CD8-positive, alpha-beta memory T cell (primary cell): Measurements from ENCODE around the gene WDR48. TPM values are rescaled to one million over a fixed set of nuclear protein-coding genes. Genes with fewer than 3 reads are reported as not detected.
A peak's percentile ranks its signal among the peaks of the same experiment; 100 is the strongest.

Source experiments
- CTCF ChIA-PET: fragments of 350-600 bp; sonication (Branson Sonifier 250); formaldehyde crosslinking; loops from one replicate; lab custom pipeline; 2021; ENCODE audit warnings: antibody characterized with exemption; lab: Charles Lee
- POLR2A ChIA-PET: fragments of 350-600 bp; sonication (Branson Sonifier 250); formaldehyde crosslinking; loops from one replicate; lab custom pipeline; 2021; ENCODE audit warnings: antibody characterized with exemption; lab: Charles Lee
- DNase-seq, 5 donors: peaks; one replicate each; pipeline versions ENCODE4 v3.0.0 to v3.0.0-alpha.2; 2020 to 2022; ENCODE audit warnings: mixed read lengths in 1 of 5
- H3K27ac ChIP-seq: one replicate; pipeline ENCODE4 v1.7.0; 2013; ENCODE audit warnings: low read depth, mild to moderate bottlenecking, low read length, moderate library complexity
- H3K27me3 ChIP-seq: 2 replicates; pipeline ENCODE4 v1.7.0; 2013; ENCODE audit warnings: low read length, mild to moderate bottlenecking; ENCODE audit not compliant: insufficient read depth, poor library complexity, severe bottlenecking
- H3K36me3 ChIP-seq: 2 replicates; pipeline ENCODE4 v1.7.0; 2013; ENCODE audit warnings: mild to moderate bottlenecking, low read length, moderate library complexity; ENCODE audit not compliant: insufficient read depth
- H3K4me1 ChIP-seq: 2 replicates; pipeline ENCODE4 v1.7.0; 2013; ENCODE audit warnings: mild to moderate bottlenecking, low read length, moderate library complexity; ENCODE audit not compliant: insufficient read depth
- H3K4me3 ChIP-seq: 2 replicates; pipeline ENCODE4 v1.7.0; 2013; ENCODE audit warnings: mild to moderate bottlenecking, low read length
- H3K9me3 ChIP-seq: 2 replicates; pipeline ENCODE4 v1.7.0; 2013; ENCODE audit warnings: mild to moderate bottlenecking, low read length
- H3K27ac Mint-ChIP-seq, 8 donors: one replicate each; pipeline ENCODE4 v1.8.0; 2020 to 2021; ENCODE audit warnings: mixed read lengths in 8 of 8, mild to moderate bottlenecking in 6 of 8, inconsistent platforms in 3 of 8, moderate library complexity in 3 of 8
- H3K27me3 Mint-ChIP-seq, 2 donors: one replicate each; pipeline ENCODE4 v1.8.0; 2020 to 2021; ENCODE audit warnings: mixed read lengths in 2 of 2, mild to moderate bottlenecking in 1 of 2, moderate library complexity in 1 of 2
- H3K36me3 Mint-ChIP-seq, 3 donors: one replicate each; pipeline ENCODE4 v1.8.0; 2020 to 2021; ENCODE audit warnings: mixed read lengths in 3 of 3, inconsistent platforms in 1 of 3, mild to moderate bottlenecking in 1 of 3
- H3K4me1 Mint-ChIP-seq, 3 donors: one replicate each; pipeline ENCODE4 v1.8.0; 2020 to 2021; ENCODE audit warnings: mixed read lengths in 3 of 3, inconsistent platforms in 1 of 3, mild to moderate bottlenecking in 1 of 3
- H3K4me3 Mint-ChIP-seq, 7 donors: one replicate each; pipeline ENCODE4 v1.8.0; 2020 to 2021; ENCODE audit warnings: mixed read lengths in 7 of 7, mild to moderate bottlenecking in 6 of 7, moderate library complexity in 4 of 7, inconsistent platforms in 2 of 7
- H3K9me3 Mint-ChIP-seq, 5 donors: one replicate each; pipeline ENCODE4 v1.8.0; 2020 to 2022; ENCODE audit warnings: mixed read lengths in 5 of 5, mild to moderate bottlenecking in 3 of 5, moderate library complexity in 2 of 5, inconsistent platforms in 1 of 5
- polyA plus RNA-seq: library from polyadenylated mRNA; unstranded; fragments of 300-500 nt; fragmentation: Illumina TruSeq; gene quantifications from one replicate; pipeline ENCODE4 v1.2.3, GENCODE V29; 2021
- total RNA-seq, 2 experiments: library from RNA; stranded (reverse); gene quantifications; one replicate each; pipeline ENCODE4 v1.2.3, GENCODE V29; 2021

WDR48 gene
- total and polyA plus RNA-seq, 3 experiments from 2014 or later = 44.7 to 46.3 (median 44.7) TPM

DNA sequence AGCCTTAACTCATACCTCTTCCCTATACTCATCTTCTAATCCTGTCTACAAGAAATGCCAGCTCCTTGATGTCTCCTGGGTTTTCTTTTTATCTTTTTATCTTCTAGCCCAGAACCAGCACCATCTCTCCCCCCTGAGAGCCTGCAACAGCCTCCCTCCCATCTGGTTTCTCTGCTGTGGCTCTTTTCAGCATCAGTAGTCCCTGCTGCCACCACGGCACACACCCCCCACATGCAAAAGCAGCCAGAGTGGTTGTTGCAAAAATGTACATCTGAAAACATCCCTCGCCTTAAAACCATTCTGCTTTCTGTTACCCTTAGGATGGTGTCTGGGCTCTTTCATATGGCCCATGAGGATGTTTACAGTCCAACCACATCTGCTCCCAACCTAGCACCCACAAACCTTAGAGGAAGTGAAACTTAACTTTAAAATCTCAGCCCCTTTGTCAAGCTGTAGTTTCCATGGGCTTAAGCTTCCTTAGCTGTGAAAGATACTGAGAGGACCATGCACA, 56.4 kb downstream of the WDR48 start:
- Histone ChIP-seq H3K4me1 (peaks cover 29% of the 10 kb centered on the region), H3K9me3 (no peaks in the 10 kb centered on the region), H3K27me3 (no peaks in the 10 kb centered on the region), H3K4me3 (peak overlapping the region; percentile 71), H3K27ac (peak overlapping the region; percentile 66), H3K36me3 (no peaks in the 10 kb centered on the region)
- Mint-ChIP-seq H3K27ac (peak overlapping the region; percentile 71 to 98 (median 92)), H3K4me3 (peak overlapping the region; percentile 86 to 98 (median 93)), H3K27me3 (peaks cover 0 to 2% of the 10 kb centered on the region in 2 donors), H3K36me3 (peaks cover 0 to 9% (median 0%) of the 10 kb centered on the region in 3 donors), H3K4me1 (peaks cover 45 to 51% (median 48%) of the 10 kb centered on the region in 3 donors), H3K9me3 (no peaks in the 10 kb centered on the region)
- ChIA-PET POLR2A (interaction anchor here (0.6 kb wide), 1 partner anchor 67 kb away, joined by 3 read pairs; no protein-coding TSS in a partner anchor), CTCF (interaction anchor here (0.8 to 3.2 kb wide), 5 partner anchors 72 to 185 kb away, joined by 3 to 13 read pairs (median 5); no protein-coding TSS in a partner anchor)
- peak in 3 of 5 donors; percentile 58 to 72 (median 65) for DNase-seq

DNA sequence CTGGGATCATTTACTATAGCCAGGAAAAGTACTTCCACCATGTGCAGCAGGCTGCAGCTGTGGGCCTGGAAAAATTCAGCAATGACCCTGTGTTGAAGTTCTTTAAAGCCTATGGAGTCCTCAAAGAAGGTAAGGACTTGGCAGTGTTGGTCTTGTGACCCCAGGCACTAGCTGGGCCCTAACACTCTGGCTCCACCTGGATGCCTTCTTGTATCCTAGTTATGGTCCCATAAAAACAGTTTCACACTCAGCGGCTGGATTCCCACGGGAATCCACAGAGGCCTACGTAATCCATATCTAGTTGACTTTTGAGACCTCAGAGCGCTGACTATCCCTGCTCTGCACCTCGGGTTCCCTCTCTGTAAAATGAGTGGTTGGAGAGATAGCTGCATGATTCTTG, 57.3 kb downstream of the WDR48 start:
- no peaks in the 10 kb centered on the region for H3K9me3 ChIP-seq
- CTCF ChIA-PET = interaction anchor here (1.2 to 3.2 kb wide), 3 partner anchors 81 to 183 kb away, joined by 5 to 13 read pairs (median 6); no protein-coding TSS in a partner anchor
- peak overlapping the region in 4 of 7 donors; percentile 52 to 95 (median 92) for H3K4me3 Mint-ChIP-seq
- H3K4me1 ChIP-seq = peaks cover 29% of the 10 kb centered on the region
- POLR2A ChIA-PET = interaction anchor here (0.6 kb wide), 1 partner anchor 66 kb away, joined by 3 read pairs; no protein-coding TSS in a partner anchor
- no peaks in the 10 kb centered on the region for H3K27me3 ChIP-seq
- DNase-seq = no peak
- H3K36me3 Mint-ChIP-seq = peaks cover 0 to 9% (median 0%) of the 10 kb centered on the region in 3 donors
- H3K4me1 Mint-ChIP-seq = peaks cover 40 to 45% (median 42%) of the 10 kb centered on the region in 3 donors
- H3K27ac ChIP-seq = no peak overlapping the region
- no peak overlapping the region for H3K4me3 ChIP-seq
- H3K27me3 Mint-ChIP-seq = peaks cover 0 to 2% of the 10 kb centered on the region in 2 donors
- H3K27ac Mint-ChIP-seq = peak overlapping the region in 7 of 8 donors; percentile 17 to 97 (median 81)
- H3K9me3 Mint-ChIP-seq = no peaks in the 10 kb centered on the region
- no peaks in the 10 kb centered on the region for H3K36me3 ChIP-seq

DNA sequence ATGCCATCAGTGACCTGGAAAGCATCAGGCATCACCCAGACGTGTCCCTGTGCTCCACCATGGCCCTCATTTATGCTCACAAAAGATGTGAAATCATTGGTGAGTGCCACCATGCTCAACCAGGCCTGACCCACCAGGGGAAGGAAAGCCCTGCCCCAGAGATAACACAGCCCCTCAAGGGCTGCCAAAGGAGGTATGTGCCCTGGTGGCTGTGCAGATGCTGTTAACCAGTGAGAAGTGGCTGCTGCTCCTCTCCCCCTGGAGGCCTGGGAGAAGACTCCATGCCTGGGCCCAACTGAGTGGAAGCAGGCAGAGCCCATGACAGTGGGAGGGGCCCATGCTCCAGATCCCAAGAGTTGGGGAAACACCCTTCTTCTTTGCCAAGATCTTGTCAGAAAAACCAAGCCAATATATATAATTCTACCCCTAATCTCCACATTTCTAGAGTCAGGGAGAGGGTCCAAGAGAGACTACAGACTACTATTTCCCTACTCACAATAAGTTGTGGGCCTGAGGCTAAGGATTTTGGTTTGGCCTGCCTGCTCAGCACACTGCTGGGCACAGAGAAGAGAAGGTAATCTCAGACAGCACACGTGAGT, 58.3 kb downstream of the WDR48 start:
- H3K4me1 Mint-ChIP-seq = peaks cover 37 to 38% (median 38%) of the 10 kb centered on the region in 3 donors
- H3K36me3 Mint-ChIP-seq = peaks cover 0 to 9% (median 0%) of the 10 kb centered on the region in 3 donors
- Histone ChIP-seq H3K4me1 (peaks cover 27% of the 10 kb centered on the region), H3K27ac (no peak overlapping the region), H3K9me3 (no peaks in the 10 kb centered on the region), H3K27me3 (no peaks in the 10 kb centered on the region), H3K4me3 (no peak overlapping the region), H3K36me3 (no peaks in the 10 kb centered on the region)
- POLR2A ChIA-PET = no interaction called here
- peak overlapping the region in 1 of 7 donors; percentile 94 for H3K4me3 Mint-ChIP-seq
- H3K9me3 Mint-ChIP-seq = no peaks in the 10 kb centered on the region
- CTCF ChIA-PET = interaction anchor here (3.2 kb wide), 1 partner anchor 178 kb away, joined by 13 read pairs; no protein-coding TSS in a partner anchor
- DNase-seq = no peak
- peaks cover 0 to 2% of the 10 kb centered on the region in 2 donors for H3K27me3 Mint-ChIP-seq
- H3K27ac Mint-ChIP-seq = peak overlapping the region in 2 of 8 donors; percentile 13 to 31

DNA sequence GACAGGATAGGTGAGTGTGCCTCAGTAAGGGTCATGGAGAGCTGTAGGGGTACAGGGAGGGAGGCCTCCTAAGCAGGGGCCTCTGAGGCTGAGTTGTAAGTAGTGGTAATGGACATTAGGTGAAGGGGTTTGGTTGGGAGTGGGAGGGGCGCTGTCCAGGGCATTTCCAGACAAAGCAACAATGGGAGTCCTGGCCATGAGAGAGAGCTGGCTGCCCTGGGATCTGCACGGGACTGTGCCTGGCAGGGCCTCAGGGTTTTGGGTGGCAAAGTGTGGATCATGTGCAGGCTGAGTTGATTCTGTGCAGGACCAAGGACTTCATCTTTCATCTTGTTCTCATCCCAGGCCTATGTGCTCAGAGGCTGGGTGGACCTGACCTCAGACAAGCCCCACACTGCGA, 60.3 kb downstream of the WDR48 start:
- POLR2A ChIA-PET = no interaction called here

DNA sequence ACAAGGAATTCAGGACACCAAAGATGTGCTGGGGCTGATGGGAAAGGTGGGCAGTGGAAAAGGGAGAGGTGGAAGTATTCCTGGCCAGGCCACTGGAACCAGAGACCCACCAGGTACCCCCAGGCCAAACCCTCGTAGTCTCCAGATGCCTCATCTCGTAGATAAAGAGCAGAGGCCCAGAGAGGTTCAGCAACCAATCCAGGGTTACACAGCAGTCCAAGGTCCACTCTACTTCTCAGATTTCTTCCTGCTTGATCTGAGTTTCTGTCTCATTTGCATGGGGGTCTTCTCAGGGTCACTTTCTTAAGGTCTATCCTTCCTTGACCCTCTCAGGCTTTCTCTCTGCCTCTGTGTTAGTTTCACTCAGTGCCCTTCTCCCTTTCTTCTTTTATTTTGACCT, 60.7 kb downstream of the WDR48 start:
- no peaks in the 10 kb centered on the region for H3K9me3 Mint-ChIP-seq
- H3K27me3 Mint-ChIP-seq = peaks cover 0 to 1% of the 10 kb centered on the region in 2 donors
- ChIA-PET POLR2A (no interaction called here), CTCF (no interaction called here)
- peaks cover 20% of the 10 kb centered on the region in 3 donors for H3K4me1 Mint-ChIP-seq
- no peak overlapping the region for H3K4me3 ChIP-seq
- H3K27me3 ChIP-seq = no peaks in the 10 kb centered on the region
- no peak overlapping the region for H3K27ac ChIP-seq
- DNase-seq = no peak
- no peak overlapping the region for H3K4me3 Mint-ChIP-seq
- peak overlapping the region in 1 of 8 donors; percentile 67 for H3K27ac Mint-ChIP-seq
- peaks cover 12% of the 10 kb centered on the region for H3K4me1 ChIP-seq
- peaks cover 0 to 8% (median 0%) of the 10 kb centered on the region in 3 donors for H3K36me3 Mint-ChIP-seq
- H3K9me3 ChIP-seq = no peaks in the 10 kb centered on the region
- no peaks in the 10 kb centered on the region for H3K36me3 ChIP-seq

More for the DNA sequence above, 60.3 kb downstream of the WDR48 start:
- no peaks in the 10 kb centered on the region for H3K9me3 ChIP-seq
- no peak overlapping the region for H3K27ac Mint-ChIP-seq
- no peaks in the 10 kb centered on the region for H3K27me3 ChIP-seq
- H3K4me3 ChIP-seq = no peak overlapping the region
- CTCF ChIA-PET = no interaction called here
- H3K9me3 Mint-ChIP-seq = no peaks in the 10 kb centered on the region
- H3K27me3 Mint-ChIP-seq = peaks cover 0 to 1% of the 10 kb centered on the region in 2 donors
- H3K4me3 Mint-ChIP-seq = no peak overlapping the region
- H3K36me3 ChIP-seq = no peaks in the 10 kb centered on the region
- no peak overlapping the region for H3K27ac ChIP-seq
- DNase-seq = no peak
- H3K4me1 Mint-ChIP-seq = peaks cover 20 to 21% (median 20%) of the 10 kb centered on the region in 3 donors
- peaks cover 12% of the 10 kb centered on the region for H3K4me1 ChIP-seq
- peaks cover 0 to 9% (median 0%) of the 10 kb centered on the region in 3 donors for H3K36me3 Mint-ChIP-seq

DNA sequence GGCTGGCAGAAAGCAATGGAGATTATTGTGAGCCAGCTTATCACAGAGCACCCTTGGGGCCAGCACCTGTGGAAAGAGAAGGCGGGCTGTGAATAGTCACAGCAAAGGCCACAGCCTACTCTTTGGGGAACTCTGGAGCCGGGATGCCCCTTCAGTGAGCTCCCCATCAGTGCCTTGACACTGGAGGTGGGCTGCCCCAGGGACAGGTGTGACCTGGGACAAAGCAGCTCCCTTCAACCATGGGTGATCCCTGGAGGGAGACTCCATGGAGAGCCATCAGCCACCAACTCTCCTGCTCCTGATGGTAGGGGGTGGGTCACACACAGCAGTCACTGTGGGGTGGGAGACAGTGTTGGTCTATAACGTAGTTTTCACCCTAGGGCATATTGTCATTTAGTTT, 61.5 kb downstream of the WDR48 start:
- Mint-ChIP-seq H3K9me3 (no peaks in the 10 kb centered on the region), H3K36me3 (peaks cover 0 to under 1% (median 0%) of the 10 kb centered on the region in 3 donors), H3K4me1 (peaks cover 12 to 13% (median 13%) of the 10 kb centered on the region in 3 donors), H3K4me3 (no peak overlapping the region), H3K27me3 (no peaks in the 10 kb centered on the region), H3K27ac (no peak overlapping the region)
- H3K4me3 ChIP-seq = no peak overlapping the region
- ChIA-PET CTCF (interaction anchor here (1.2 kb wide), 1 partner anchor 12 kb away, joined by 3 read pairs; no protein-coding TSS in a partner anchor), POLR2A (no interaction called here)
- H3K27me3 ChIP-seq = no peaks in the 10 kb centered on the region
- no peaks in the 10 kb centered on the region for H3K36me3 ChIP-seq
- H3K9me3 ChIP-seq = no peaks in the 10 kb centered on the region
- H3K27ac ChIP-seq = no peak overlapping the region
- no peak for DNase-seq
- H3K4me1 ChIP-seq = peaks cover 7% of the 10 kb centered on the region

DNA sequence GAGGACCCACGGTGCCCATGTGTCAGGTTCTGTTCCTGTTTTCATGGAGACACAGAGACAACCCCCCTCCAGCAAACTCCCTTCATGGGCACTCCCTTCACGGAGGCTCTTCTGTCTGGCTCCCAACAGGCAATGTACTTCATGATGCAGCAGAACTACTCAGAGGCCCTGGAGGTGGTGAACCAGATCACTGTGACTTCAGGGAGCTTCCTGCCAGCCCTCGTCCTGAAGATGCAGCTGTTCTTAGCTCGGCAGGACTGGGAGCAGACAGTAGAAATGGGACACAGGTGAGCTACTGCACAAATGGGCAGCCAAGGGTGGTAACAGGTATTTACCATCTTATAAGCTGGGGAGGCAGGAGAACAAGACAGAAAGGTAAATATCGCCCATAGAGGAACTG, 62.6 kb downstream of the WDR48 start:
- Mint-ChIP-seq H3K9me3 (no peaks in the 10 kb centered on the region), H3K36me3 (no peaks in the 10 kb centered on the region), H3K4me1 (peaks cover under 1 to 1% (median under 1%) of the 10 kb centered on the region in 3 donors), H3K27ac (peak overlapping the region in 3 of 8 donors; percentile 15 to 71 (median 33)), H3K4me3 (no peak overlapping the region), H3K27me3 (no peaks in the 10 kb centered on the region)
- Histone ChIP-seq H3K27me3 (no peaks in the 10 kb centered on the region), H3K9me3 (no peaks in the 10 kb centered on the region), H3K36me3 (no peaks in the 10 kb centered on the region), H3K4me3 (no peak overlapping the region), H3K4me1 (no peaks in the 10 kb centered on the region), H3K27ac (no peak overlapping the region)
- no peak for DNase-seq
- POLR2A ChIA-PET = no interaction called here
- CTCF ChIA-PET = interaction anchor here (1.2 kb wide), 1 partner anchor 13 kb away, joined by 3 read pairs; no protein-coding TSS in a partner anchor

DNA sequence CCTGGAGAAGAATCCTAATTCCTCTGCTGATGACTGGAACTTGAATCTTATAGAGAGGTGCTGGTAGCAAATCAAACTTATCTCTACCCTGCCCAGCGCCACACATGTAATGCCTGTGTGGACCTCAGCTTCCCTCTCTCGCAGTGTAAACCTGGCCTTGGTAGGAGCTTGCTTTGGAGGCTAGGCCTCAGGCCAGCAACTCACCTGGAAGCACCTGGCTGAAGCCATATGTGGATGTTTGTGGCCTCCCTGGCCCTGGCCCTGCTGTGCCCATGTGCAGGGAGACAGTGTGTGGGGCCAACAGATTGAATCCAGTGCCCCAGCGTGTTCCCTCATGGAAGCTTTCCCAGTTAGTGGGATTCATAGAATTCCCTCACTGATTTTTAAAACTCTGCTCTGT, 64.1 kb downstream of the WDR48 start:
- no peaks in the 10 kb centered on the region for H3K27me3 ChIP-seq
- H3K27me3 Mint-ChIP-seq = no peaks in the 10 kb centered on the region
- H3K9me3 Mint-ChIP-seq = no peaks in the 10 kb centered on the region
- H3K4me3 ChIP-seq = no peak overlapping the region
- H3K36me3 Mint-ChIP-seq = no peaks in the 10 kb centered on the region
- no peak overlapping the region for H3K27ac Mint-ChIP-seq
- H3K4me3 Mint-ChIP-seq = no peak overlapping the region
- ChIA-PET CTCF (interaction anchor here (1.0 to 1.6 kb wide), 3 partner anchors 10 to 176 kb away, joined by 3 to 5 read pairs (median 3); no protein-coding TSS in a partner anchor), POLR2A (no interaction called here)
- no peaks in the 10 kb centered on the region for H3K9me3 ChIP-seq
- no peak overlapping the region for H3K27ac ChIP-seq
- no peaks in the 10 kb centered on the region for H3K4me1 ChIP-seq
- no peaks in the 10 kb centered on the region for H3K36me3 ChIP-seq
- no peaks in the 10 kb centered on the region for H3K4me1 Mint-ChIP-seq
- DNase-seq = no peak
